ENCODE results near the gene MAGI2.

- TF ChIP-seq POLR2A (IDR thresholded peaks at IDR 0.05), result no peak
- TF ChIP-seq CTCF (IDR thresholded peaks at IDR 0.05), result no peak
Measured at GRCh38 chr7:77995717-77996116, 1457.8 kb downstream of the MAGI2 start.

Measured in suprapubic skin (tissue), 3 donors.